ENCODE measurements around the gene ZNF654.

DNA sequence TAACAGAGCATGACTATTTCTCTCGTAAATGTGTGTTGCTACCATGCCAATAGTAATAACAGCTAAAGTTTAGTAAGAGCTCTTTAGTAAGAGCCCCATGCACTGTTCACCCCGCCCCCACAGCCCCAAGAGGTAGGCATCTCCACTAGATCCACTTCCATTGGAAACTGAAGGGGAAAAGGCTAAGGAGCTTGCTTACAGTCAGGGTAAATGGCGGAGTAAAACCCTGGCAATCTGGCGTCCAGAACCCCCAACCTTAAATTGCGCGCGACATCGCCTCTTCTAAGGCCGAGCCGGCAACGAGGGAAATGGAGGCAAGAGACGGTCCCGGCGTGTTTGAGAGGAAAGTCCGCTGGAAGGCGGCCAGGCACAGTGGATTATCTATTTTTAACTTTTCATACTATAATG lies 90.0 kb downstream of the ZNF654 start:
- TF ChIP-seq POLR2A (IDR thresholded peaks at IDR 0.05; ENCODE audit: low read depth, low read length) (no peak), TAF1 (IDR thresholded peaks at IDR 0.05; ENCODE audit: low read depth, low read length) (no peak), SPI1 (IDR thresholded peaks at IDR 0.05; ENCODE audit: low read depth, low read length) (no peak), POLR2AphosphoS5 (IDR thresholded peaks at IDR 0.05; ENCODE audit: low read depth, low read length) (no peak), POU2F2 (IDR thresholded peaks at IDR 0.05; ENCODE audit: low read depth, low read length) (no peak)

Measured in GM12891 (cell line).